Breast epithelium (tissue), 4 donors: ENCODE data around the gene CAPG. TPM values are rescaled to one million over a fixed set of nuclear protein-coding genes. Genes with fewer than 3 reads are reported as not detected.
"Not testable (repeated sequence)": the region's sequence is repeated elsewhere in the genome, so short reads cannot be mapped to it uniquely, and the experiment has no call there.

Experiments
- DNase-seq, 2 donors: peaks; one replicate each; pipeline ENCODE4 v3.0.0-alpha.2; 2019; ENCODE audit warnings: low spot score in 2 of 2
- H3K27ac ChIP-seq, 2 donors: fragments of 200-600 bp; sonication (generic) in 1 of 2; one replicate each; pipeline ENCODE4 v1.5.1; 2016 to 2019; ENCODE audit warnings: mild to moderate bottlenecking in 1 of 2
- H3K27me3 ChIP-seq, 2 donors: fragments of 200-600 bp; sonication (generic) in 1 of 2; one replicate each; pipeline versions ENCODE4 v1.5.1 to v1.6.0; 2017 to 2019; ENCODE audit warnings: control low read depth in 1 of 2, mild to moderate bottlenecking in 1 of 2
- H3K36me3 ChIP-seq: fragments of 200-600 bp; one replicate; pipeline ENCODE4 v1.5.1; 2019
- H3K4me1 ChIP-seq, 2 donors: fragments of 200-600 bp; sonication (generic); one replicate each; pipeline ENCODE4 v1.5.1; 2016 to 2019; ENCODE audit warnings: control low read depth in 1 of 2
- H3K4me3 ChIP-seq, 3 donors: fragments of 200-600 bp; sonication (generic); 1 replicate in 2 of 3; 2 replicates in 1 of 3; pipeline ENCODE4 v1.5.1; 2016 to 2019; ENCODE audit warnings: mild to moderate bottlenecking in 3 of 3, moderate library complexity in 2 of 3
- H3K9me3 ChIP-seq, 2 donors: fragments of 200-600 bp; sonication (generic) in 1 of 2; one replicate each; pipeline ENCODE4 v1.5.1; 2016 to 2019; ENCODE audit warnings: control low read depth in 1 of 2
- POLR2A ChIP-seq: fragments of 450-650 bp; IDR thresholded peaks from one replicate; pipeline ENCODE4 v1.6.1; 2016; ENCODE audit warnings: antibody characterized with exemption, mild to moderate bottlenecking, moderate library complexity
- POLR2AphosphoS5 ChIP-seq, 3 donors: sonication (generic); formaldehyde crosslinking; IDR thresholded peaks; one replicate each; pipeline ENCODE4 v1.6.1; 2017; ENCODE audit warnings: antibody characterized with exemption in 3 of 3
- intact Hi-C: fragments of 100-400 bp; cut with DNase I; formaldehyde crosslinking; loops from one replicate; pipeline ENCODE4 v1.15.1; 2023; ENCODE audit warnings: low total_unique reads
- total RNA-seq, 3 donors: library from RNA; depleted of rRNA; stranded (reverse); fragments of >200 nt; gene quantifications; one replicate each; pipeline ENCODE4 v1.1.0, GENCODE V29; 2016
- TF ChIP-seq, protein P1 (sequence below), 3 donors: fragments of 450-650 bp; IDR thresholded peaks; one replicate each; pipeline ENCODE4 v1.5.1; 2016 to 2017; ENCODE audit warnings: antibody characterized with exemption in 3 of 3, mild to moderate bottlenecking in 3 of 3, moderate library complexity in 3 of 3

CAPG gene
- total RNA-seq, 3 donors from 2014 or later: 102 to 254 (median 109) TPM

DNA sequence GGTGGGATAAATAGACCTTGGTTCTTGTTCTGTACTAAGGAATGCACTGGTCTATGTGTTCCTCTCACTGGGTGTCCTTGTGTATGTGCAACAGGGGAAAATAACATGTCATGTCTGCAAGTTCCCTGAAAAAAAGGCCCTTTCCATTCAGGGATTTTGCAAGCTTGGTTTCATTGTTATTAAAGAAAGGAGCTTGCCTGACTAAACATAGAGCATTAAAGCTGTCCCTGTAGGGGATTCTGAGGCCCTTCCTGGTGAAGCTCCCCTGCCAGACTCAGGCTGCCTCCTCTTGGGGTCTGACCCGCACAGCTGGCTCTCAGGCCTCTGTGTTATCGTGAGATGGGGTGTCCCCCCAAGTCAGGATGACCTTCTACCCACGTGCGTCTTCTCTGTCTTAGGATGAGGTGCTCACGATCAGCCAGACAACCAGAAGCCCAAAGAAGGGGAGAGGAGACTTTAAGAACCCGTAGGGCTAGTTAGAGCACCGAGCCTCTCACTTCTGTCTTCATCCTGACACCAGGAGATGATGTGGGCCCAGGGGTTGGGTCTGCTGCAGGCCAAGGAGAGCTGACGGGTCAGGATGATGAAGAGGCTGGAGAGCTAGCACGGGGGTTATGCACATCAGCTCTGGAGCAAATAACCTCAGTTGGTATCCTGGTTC is 21.2 kb downstream of the CAPG start:
- Histone ChIP-seq H3K27ac (no peak overlapping the region), H3K9me3 (no peaks in the 10 kb centered on the region), H3K4me1 (peaks cover 0 to under 1% of the 10 kb centered on the region in 2 donors), H3K36me3 (peaks cover 8% of the 10 kb centered on the region), H3K27me3 (no peaks in the 10 kb centered on the region), H3K4me3 (no peak overlapping the region)
- intact Hi-C loops: no loop called here
- DNase-seq: peak in 1 of 2 donors; percentile 10
- TF ChIP-seq, protein P1, sequence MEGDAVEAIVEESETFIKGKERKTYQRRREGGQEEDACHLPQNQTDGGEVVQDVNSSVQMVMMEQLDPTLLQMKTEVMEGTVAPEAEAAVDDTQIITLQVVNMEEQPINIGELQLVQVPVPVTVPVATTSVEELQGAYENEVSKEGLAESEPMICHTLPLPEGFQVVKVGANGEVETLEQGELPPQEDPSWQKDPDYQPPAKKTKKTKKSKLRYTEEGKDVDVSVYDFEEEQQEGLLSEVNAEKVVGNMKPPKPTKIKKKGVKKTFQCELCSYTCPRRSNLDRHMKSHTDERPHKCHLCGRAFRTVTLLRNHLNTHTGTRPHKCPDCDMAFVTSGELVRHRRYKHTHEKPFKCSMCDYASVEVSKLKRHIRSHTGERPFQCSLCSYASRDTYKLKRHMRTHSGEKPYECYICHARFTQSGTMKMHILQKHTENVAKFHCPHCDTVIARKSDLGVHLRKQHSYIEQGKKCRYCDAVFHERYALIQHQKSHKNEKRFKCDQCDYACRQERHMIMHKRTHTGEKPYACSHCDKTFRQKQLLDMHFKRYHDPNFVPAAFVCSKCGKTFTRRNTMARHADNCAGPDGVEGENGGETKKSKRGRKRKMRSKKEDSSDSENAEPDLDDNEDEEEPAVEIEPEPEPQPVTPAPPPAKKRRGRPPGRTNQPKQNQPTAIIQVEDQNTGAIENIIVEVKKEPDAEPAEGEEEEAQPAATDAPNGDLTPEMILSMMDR (IDR thresholded peaks at IDR 0.05): no peak
- no peak for TF ChIP-seq POLR2AphosphoS5 (IDR thresholded peaks at IDR 0.05)
- no peak for TF ChIP-seq POLR2A

DNA sequence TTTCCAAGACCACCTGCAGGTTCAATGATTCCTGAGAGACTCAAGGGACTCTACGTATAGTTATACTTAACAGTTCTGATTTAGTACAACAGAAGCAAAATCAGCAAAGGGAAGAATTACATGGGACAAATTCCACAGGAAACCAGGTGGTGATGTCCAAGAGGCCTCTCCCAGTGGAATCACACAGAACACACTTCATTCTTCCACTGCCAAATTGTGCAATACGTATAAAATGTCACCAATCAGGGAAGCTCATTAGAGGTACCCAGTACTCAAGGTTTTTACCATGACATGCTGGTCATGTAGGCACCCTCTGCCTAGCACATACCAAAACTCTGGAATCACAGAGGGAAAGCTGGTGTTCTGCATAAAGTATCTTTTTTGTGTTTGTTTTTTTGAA is 22.4 kb downstream of the CAPG start:
- Histone ChIP-seq H3K27me3 (no peaks in the 10 kb centered on the region), H3K27ac (no peak overlapping the region), H3K4me1 (no peaks in the 10 kb centered on the region), H3K36me3 (peaks cover 8% of the 10 kb centered on the region), H3K9me3 (no peaks in the 10 kb centered on the region), H3K4me3 (no peak overlapping the region)
- DNase-seq: no peak
- intact Hi-C loops: no loop called here
- TF ChIP-seq POLR2A (no peak), POLR2AphosphoS5 (IDR thresholded peaks at IDR 0.05) (no peak)
- TF ChIP-seq, protein P1 (IDR thresholded peaks at IDR 0.05): no peak

DNA sequence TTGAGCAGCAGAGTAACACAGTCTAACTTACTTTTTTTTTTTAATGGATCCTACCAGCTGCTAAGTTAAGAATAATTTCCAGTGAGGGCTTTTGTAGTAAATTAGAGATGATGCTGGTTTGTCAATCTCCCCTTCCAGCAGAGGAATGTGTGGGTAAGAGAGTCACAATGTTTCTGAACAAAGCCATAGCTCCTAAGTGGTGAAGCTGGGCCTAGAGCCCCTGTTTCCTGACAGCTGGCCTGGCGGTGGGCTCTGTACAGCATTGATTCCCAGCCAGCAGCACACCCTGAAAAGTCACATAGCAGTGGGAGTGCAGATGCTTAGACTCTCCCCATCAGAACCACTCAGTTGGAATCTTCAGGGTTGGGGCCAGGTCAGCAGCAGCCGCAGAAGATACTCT is 24.4 kb downstream of the CAPG start:
- Histone ChIP-seq H3K4me1 (no peaks in the 10 kb centered on the region), H3K36me3 (peaks cover 8% of the 10 kb centered on the region), H3K27me3 (no peaks in the 10 kb centered on the region), H3K27ac (no peak overlapping the region), H3K9me3 (no peaks in the 10 kb centered on the region), H3K4me3 (no peak overlapping the region)
- TF ChIP-seq, protein P1 (IDR thresholded peaks at IDR 0.05): no peak
- TF ChIP-seq POLR2A: no peak
- TF ChIP-seq POLR2AphosphoS5 (IDR thresholded peaks at IDR 0.05): no peak
- intact Hi-C loops: no loop called here
- no peak for DNase-seq

DNA sequence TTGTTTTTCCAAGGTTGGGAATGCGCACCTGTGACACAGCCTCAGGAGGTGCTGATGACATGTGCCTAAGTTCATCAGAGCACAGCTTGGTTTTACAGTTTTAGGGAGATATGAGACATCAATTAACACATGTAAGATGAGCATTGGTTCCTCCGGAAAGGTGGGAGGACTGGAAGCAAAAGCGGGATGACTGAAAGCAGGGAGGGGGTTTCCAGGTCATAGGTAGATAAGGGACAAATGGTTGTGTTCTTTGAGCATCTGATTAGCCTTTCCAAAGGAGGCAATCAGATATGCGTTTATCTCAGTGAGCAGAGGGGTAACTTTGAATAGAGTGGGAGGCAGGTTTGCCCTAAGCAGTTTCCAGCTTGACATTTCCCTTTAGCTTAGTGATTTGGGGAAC is 26.3 kb downstream of the CAPG start:
- intact Hi-C loops: no loop called here
- H3K36me3 ChIP-seq: peaks cover 3% of the 10 kb centered on the region
- H3K4me1 ChIP-seq: no peaks in the 10 kb centered on the region
- H3K27me3 ChIP-seq: no peaks in the 10 kb centered on the region
- no peaks in the 10 kb centered on the region for H3K9me3 ChIP-seq
- DNase-seq: no peak
- TF ChIP-seq, protein P1 (IDR thresholded peaks at IDR 0.05): no peak
- TF ChIP-seq POLR2A (no peak), POLR2AphosphoS5 (IDR thresholded peaks at IDR 0.05) (no peak)
- no peak overlapping the region for H3K27ac ChIP-seq
- H3K4me3 ChIP-seq: no peak overlapping the region

DNA sequence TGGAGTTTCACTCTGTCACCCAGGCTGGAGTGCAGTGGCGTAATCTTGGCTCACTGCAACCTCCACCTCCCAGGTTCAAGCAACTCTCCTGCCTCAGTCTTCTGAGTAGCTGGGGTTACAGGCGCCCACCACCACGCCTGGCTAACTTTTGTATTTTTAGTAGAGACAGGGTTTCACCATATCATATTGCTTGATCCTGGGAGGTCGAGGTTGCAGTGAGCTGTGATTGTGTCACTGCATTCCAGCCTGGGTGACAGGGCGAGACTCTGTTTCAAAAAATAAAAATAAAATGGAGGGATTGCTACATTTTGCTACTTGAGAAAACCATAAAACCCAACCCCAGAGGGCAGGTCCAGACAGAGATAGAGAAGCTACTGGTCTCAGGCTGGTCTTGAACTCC is 27.0 kb downstream of the CAPG start:
- H3K9me3 ChIP-seq, intact Hi-C loops, H3K36me3 ChIP-seq, H3K4me1 ChIP-seq, H3K4me3 ChIP-seq, H3K27me3 ChIP-seq, H3K27ac ChIP-seq: not testable (repeated sequence)
- peak in 1 of 2 donors; percentile 20 for DNase-seq
